Subcutaneous abdominal adipose tissue (tissue), 5 donors: ENCODE data around the gene NOL11.

Experiments
- H3K27ac ChIP-seq: one replicate; pipeline ENCODE4 v1.7.0; 2013; ENCODE audit warnings: low read depth, mild to moderate bottlenecking, inconsistent platforms, low read length, moderate library complexity
- H3K27me3 ChIP-seq, 5 donors: one replicate each; pipeline ENCODE4 v1.7.0; 2013; ENCODE audit warnings: low read length in 5 of 5, inconsistent platforms in 1 of 5; ENCODE audit not compliant: control insufficient read depth in 5 of 5, insufficient read depth in 4 of 5
- H3K36me3 ChIP-seq, 5 donors: one replicate each; pipeline ENCODE4 v1.7.0; 2013; ENCODE audit warnings: low read length in 5 of 5; ENCODE audit not compliant: control insufficient read depth in 5 of 5, insufficient read depth in 5 of 5
- H3K4me1 ChIP-seq, 5 donors: one replicate each; pipeline ENCODE4 v1.7.0; 2013; ENCODE audit warnings: low read length in 5 of 5, mild to moderate bottlenecking in 3 of 5, moderate library complexity in 1 of 5; ENCODE audit not compliant: control insufficient read depth in 5 of 5, insufficient read depth in 5 of 5
- H3K4me3 ChIP-seq, 5 donors: one replicate each; pipeline ENCODE4 v1.7.0; 2013; ENCODE audit warnings: low read length in 5 of 5, low read depth in 1 of 5
- H3K9ac ChIP-seq, 5 donors: one replicate each; pipeline ENCODE4 v1.7.0; 2013; ENCODE audit warnings: low read length in 5 of 5, mild to moderate bottlenecking in 4 of 5, moderate library complexity in 3 of 5
- H3K9me3 ChIP-seq, 5 donors: one replicate each; pipeline ENCODE4 v1.7.0; 2013; ENCODE audit warnings: low read length in 5 of 5; ENCODE audit not compliant: control insufficient read depth in 5 of 5
- donor health status: healthy.
- donor health status: healthy.
- donor health status: healthy.
- donor health status: healthy.
- donor health status: healthy.

Gene NOL11

DNA sequence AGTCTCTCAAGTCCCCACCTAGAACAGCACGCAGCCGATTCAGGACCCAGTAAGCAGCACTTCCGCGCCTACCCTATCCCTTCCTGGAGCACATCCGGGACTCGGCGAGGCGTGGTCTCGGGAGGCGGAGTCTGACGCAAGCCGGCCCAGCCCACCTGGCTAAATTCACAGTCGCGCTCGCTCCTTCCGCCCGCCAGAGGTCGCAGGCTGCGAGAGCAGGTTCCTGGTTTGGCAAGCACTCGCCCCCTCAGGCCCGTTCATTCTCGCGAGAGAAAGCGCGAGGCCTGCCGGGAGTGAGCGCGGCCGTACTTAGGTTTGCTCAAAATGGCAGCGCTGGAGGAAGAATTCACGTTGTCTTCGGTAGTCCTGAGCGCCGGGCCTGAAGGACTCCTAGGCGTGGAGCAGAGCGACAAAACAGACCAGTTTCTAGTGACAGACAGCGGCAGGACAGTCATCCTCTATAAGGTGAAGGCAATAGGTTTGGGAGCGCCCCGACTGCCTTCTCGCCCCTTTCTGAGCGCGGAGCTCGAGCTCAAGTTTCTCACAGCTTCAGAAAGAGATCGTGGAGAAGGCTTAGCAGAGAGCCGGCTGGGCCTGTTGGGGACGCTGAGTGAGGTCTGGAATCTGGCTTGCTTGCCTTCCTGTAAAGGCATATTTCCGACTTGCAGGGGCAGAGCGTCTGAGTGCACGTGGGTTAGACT lies at the start of gene NOL11:
TSS of gene NOL11 (plus strand) at position 313 of the 701 bp plus-strand sequence. CDS start at position 325, 12 bp downstream.
- Histone ChIP-seq H3K36me3 (peaks cover 19 to 26% (median 23%) of the 10 kb centered on the region in 5 donors), H3K27ac (peak within 1 kb of the TSS; percentile 98), H3K9me3 (no peaks in the 10 kb centered on the region), H3K27me3 (no peaks in the 10 kb centered on the region), H3K4me1 (peaks cover 5 to 24% (median 21%) of the 10 kb centered on the region in 5 donors), H3K4me3 (peak within 1 kb of the TSS; percentile 90 to 99 (median 92)), H3K9ac (peak within 1 kb of the TSS; percentile 98 to 100 (median 99))

DNA sequence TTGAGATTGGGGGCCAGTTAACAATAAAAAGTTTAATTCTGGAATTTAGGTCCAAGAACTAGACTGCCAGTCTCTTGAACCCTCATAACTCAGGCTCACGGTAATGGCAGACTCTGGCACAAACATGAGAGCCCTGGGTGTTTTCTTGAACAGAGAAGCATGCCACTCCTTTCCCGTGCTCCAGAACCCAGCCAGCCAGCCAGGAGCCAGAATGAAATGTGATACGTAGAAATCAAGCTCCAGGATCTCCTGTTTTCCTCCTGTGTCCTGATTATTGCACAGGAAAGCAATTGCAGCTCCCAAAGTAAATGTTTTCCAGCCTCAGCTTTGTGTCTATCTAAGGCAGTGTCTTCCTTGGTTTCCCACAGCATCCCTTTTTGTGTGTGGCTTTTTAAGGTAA lies 46.2 kb upstream of the NOL11 start:
- Histone ChIP-seq H3K9ac (no peak overlapping the region), H3K36me3 (peaks cover 0 to 12% (median 0%) of the 10 kb centered on the region in 5 donors), H3K27ac (no peak overlapping the region), H3K27me3 (no peaks in the 10 kb centered on the region), H3K4me3 (no peak overlapping the region), H3K9me3 (peaks cover 0 to 2% (median 0%) of the 10 kb centered on the region in 5 donors), H3K4me1 (peaks cover 0 to 4% (median 0%) of the 10 kb centered on the region in 5 donors)

DNA sequence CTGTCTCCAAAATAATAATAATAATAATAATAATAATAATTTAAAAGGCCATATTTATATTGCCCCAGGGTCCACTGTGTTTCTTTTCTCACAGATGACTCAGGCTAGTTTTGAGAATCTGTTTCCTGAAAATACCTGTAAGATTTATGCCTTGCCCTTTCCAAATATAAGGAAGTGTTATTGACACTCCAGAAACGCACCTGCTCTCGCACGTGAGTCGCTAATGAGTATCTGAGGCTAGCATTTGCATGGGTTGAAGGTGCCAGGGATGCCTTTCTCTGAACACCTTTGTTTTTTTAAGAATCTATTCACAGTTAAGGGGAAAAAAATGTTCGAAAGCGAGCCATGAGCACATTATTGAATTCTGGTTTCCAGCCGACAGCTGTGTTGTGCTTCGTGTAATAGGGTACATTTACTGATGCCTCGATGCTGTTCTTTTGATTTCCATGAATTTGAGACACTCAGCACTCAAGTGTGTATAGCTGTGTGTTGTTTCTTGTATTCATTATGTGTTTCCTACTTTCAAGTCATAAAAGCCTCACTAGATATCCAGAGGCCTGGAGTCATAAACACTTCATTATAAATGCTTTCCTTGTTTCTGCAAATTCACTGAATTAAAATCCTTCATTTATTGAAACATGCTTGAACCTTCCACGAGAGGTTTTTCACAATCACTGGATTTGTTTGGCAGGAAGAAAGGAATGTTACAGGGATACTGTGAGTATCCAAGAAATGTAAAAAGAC lies 45.0 kb upstream of the NOL11 start:
- H3K9ac ChIP-seq = no peak overlapping the region
- H3K9me3 ChIP-seq = peaks cover 0 to 2% (median 0%) of the 10 kb centered on the region in 5 donors
- no peaks in the 10 kb centered on the region for H3K27me3 ChIP-seq
- peaks cover 0 to 4% (median 0%) of the 10 kb centered on the region in 5 donors for H3K4me1 ChIP-seq
- H3K4me3 ChIP-seq = no peak overlapping the region
- peaks cover 0 to 12% (median 0%) of the 10 kb centered on the region in 5 donors for H3K36me3 ChIP-seq
- no peak overlapping the region for H3K27ac ChIP-seq

DNA sequence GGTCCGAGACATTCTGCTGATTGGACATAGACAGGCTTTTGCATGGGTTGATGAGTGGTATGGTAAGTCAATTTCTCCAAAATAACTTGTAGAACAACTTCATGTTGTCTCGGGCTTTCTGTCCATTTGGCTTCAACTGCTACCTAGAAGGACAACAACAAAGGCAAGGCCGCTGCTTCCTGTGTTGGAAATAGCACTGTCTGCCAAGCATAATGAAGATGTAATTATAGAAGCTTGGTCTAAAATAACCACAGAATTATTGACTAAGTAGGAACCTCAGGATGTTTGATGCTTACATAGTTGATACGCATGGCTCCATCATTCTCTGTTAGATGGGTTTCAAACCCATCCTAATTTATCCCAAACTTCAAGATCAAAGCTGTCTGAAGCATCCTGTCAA lies 42.3 kb upstream of the NOL11 start:
- H3K4me3 ChIP-seq = no peak overlapping the region
- H3K27ac ChIP-seq = no peak overlapping the region
- H3K9ac ChIP-seq = no peak overlapping the region
- H3K36me3 ChIP-seq = peaks cover 0 to 11% (median 4%) of the 10 kb centered on the region in 5 donors
- H3K4me1 ChIP-seq = peaks cover 0 to 4% (median 0%) of the 10 kb centered on the region in 5 donors
- H3K9me3 ChIP-seq = no peaks in the 10 kb centered on the region
- H3K27me3 ChIP-seq = no peaks in the 10 kb centered on the region

DNA sequence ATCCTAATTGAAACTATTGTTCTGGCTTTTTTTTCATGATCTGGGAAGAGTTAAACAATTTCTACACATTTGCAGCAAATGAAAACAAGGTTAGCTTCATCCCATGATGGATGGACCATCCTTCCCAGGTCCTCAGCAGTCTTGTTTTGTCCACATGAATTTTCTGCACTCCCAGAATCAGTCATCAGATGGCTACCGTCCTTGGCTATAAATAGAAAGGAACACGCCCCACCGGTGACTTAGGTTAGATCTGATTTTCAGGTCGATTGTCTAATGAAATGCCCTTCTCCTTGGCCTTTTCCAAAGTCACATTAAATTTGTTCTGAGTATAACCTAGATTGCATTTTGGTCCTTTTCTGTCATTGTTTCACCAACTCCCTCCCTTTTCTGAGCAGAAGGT lies 41.4 kb upstream of the NOL11 start:
- no peaks in the 10 kb centered on the region for H3K9me3 ChIP-seq
- no peaks in the 10 kb centered on the region for H3K27me3 ChIP-seq
- H3K27ac ChIP-seq = no peak overlapping the region
- H3K4me1 ChIP-seq = peaks cover 0 to 3% (median 0%) of the 10 kb centered on the region in 5 donors
- peaks cover 0 to 11% (median 2%) of the 10 kb centered on the region in 5 donors for H3K36me3 ChIP-seq
- no peak overlapping the region for H3K9ac ChIP-seq
- H3K4me3 ChIP-seq = no peak overlapping the region

DNA sequence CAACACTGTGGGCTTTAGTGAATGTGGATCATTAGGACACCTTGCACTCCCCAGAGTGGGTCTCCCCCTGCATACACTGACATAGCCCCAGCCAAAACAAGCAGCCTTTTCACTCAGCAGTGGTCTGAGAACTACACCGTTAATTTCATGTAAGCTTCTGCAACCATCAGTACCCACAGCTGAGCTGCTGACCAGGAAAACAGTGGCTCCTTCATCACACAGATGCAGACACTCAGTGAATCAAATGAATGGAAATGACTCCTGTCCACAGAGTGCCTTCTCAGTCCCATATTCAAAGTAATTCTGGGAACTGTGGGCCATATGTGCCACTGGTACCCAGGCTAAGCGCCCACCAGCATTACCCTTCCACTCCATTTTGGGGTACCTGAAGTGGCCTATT lies 39.3 kb upstream of the NOL11 start:
- Histone ChIP-seq H3K36me3 (peaks cover 0 to 4% (median 2%) of the 10 kb centered on the region in 5 donors), H3K27me3 (no peaks in the 10 kb centered on the region), H3K9ac (no peak overlapping the region), H3K9me3 (no peaks in the 10 kb centered on the region), H3K4me3 (no peak overlapping the region), H3K4me1 (no peaks in the 10 kb centered on the region), H3K27ac (no peak overlapping the region)

DNA sequence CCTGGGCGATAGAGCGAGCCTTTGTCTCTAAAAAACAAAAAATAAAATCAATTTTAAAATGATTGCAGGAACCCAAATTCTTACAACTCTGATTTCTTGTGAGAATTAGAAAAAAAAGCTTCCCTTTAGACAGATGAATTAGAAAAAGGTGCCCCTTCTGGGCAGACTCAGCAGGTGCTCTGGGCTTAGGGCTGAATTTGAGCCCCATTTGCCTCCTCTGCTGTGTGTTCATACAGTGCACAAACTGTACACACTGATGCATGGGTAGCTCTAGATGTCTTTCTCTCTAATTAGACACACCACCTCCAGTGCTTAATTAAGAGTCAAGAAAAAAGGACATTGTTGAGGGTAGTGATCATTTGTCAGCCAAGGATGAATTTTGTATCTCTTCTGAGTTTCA lies 38.5 kb upstream of the NOL11 start:
- Histone ChIP-seq H3K9me3 (no peaks in the 10 kb centered on the region), H3K4me3 (no peak overlapping the region), H3K27ac (no peak overlapping the region), H3K9ac (no peak overlapping the region), H3K27me3 (no peaks in the 10 kb centered on the region), H3K36me3 (peaks cover 0 to 4% (median 2%) of the 10 kb centered on the region in 5 donors), H3K4me1 (no peaks in the 10 kb centered on the region)

DNA sequence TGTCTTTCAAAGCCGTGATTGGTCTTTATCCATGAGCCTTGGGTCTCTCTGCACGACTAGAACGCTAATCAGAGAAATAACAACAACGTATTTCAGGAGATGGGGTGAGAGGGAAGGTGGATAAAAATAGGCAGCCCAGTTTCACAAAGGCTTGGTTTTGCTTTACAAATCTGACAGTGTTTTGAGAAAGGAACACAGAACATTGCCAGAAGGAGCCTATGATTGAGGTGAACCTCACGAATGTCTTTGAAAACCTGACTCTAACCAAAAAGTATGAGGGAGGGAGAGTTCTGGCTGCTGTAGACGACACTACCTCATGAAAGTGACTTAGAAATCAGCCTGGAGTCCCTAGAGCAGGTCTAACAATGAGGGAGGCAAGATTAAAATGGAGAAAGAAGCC lies 38.0 kb upstream of the NOL11 start:
- Histone ChIP-seq H3K27me3 (no peaks in the 10 kb centered on the region), H3K27ac (no peak overlapping the region), H3K36me3 (peaks cover 0 to 4% (median 2%) of the 10 kb centered on the region in 5 donors), H3K4me1 (no peaks in the 10 kb centered on the region), H3K9me3 (no peaks in the 10 kb centered on the region), H3K4me3 (no peak overlapping the region), H3K9ac (no peak overlapping the region)

DNA sequence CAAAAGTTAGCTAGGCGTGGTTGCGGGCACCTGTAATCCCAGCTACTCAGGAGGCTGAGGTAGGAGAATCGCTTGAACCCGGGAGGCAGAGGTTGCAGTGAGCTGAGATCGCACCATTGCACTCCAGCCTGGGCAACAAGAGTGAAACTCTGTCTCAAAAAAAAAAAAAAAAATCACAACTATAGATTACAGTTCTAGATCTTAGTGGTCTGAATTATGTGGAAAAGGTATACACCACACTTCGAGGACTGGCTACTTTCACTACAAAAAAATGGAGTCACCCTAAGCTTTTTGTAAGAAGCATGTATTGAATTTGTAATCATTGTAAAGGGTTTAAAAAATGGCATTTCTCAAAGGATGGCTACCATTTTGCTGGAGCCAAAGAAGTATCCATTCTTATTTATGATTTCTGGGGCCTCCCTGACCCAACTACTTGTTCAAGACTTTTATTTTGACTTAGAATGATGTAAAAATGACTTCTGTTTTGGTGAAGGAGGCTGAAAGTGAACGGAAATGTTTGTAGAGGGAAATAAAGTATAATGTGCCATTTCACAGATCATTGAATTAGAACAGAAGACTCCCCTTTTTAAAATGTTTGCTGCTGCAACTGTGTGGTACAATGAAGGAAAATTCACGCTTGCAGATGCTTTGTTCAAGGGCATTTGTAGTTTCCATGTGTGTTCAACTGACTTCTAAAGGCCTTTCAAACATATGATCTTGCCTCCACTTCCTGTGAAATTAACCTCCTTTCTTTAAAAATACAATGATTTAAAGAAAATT lies 37.1 kb upstream of the NOL11 start:
- no peaks in the 10 kb centered on the region for H3K27me3 ChIP-seq
- no peak overlapping the region for H3K27ac ChIP-seq
- no peaks in the 10 kb centered on the region for H3K9me3 ChIP-seq
- H3K9ac ChIP-seq = no peak overlapping the region
- H3K36me3 ChIP-seq = peaks cover 0 to 4% (median 2%) of the 10 kb centered on the region in 5 donors
- no peak overlapping the region for H3K4me3 ChIP-seq
- H3K4me1 ChIP-seq = no peaks in the 10 kb centered on the region
